GM12865 (cell line): ENCODE measurements around the gene KDM4B.

Experiments used
- DNase-seq: peaks from one replicate; pipeline ENCODE4 v3.0.0; 2010; ENCODE audit warnings: low read depth
- H3K4me3 ChIP-seq: 2 replicates; pipeline ENCODE4 v1.5.1; 2011; ENCODE audit warnings: mild to moderate bottlenecking, low read depth, low read length, control low read depth
- TF ChIP-seq, protein P1 (sequence below): IDR thresholded peaks from 2 replicates; pipeline ENCODE4 v1.5.1; 2011; ENCODE audit warnings: low read length, control low read depth, low read depth, inconsistent platforms; ENCODE audit not compliant: insufficient read depth; ENCODE audit errors: missing control alignments

Gene KDM4B

DNA sequence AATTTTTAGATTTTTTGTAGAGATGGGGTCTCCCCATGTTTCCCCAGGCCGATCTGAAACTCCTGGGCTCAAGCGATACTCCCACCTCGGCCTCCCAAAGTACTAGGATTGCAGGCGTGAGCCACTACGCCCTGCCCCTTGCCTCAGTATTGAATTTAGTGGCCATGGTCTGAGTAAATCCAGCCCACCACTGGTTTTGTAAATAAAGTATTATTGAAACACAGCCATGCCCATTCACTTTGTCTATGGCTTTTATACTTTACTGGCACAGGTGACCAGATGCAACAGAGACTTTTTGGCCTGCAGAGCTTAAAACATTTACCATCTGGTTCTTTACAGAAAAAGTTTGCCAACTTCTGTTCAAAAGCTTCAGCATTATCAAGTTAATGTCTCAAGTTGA lies 227.9 kb downstream of the KDM4B start:
- TF ChIP-seq, protein P1, sequence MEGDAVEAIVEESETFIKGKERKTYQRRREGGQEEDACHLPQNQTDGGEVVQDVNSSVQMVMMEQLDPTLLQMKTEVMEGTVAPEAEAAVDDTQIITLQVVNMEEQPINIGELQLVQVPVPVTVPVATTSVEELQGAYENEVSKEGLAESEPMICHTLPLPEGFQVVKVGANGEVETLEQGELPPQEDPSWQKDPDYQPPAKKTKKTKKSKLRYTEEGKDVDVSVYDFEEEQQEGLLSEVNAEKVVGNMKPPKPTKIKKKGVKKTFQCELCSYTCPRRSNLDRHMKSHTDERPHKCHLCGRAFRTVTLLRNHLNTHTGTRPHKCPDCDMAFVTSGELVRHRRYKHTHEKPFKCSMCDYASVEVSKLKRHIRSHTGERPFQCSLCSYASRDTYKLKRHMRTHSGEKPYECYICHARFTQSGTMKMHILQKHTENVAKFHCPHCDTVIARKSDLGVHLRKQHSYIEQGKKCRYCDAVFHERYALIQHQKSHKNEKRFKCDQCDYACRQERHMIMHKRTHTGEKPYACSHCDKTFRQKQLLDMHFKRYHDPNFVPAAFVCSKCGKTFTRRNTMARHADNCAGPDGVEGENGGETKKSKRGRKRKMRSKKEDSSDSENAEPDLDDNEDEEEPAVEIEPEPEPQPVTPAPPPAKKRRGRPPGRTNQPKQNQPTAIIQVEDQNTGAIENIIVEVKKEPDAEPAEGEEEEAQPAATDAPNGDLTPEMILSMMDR = no peak
- DNase-seq = no peak
- H3K4me3 ChIP-seq = no peak overlapping the region

DNA sequence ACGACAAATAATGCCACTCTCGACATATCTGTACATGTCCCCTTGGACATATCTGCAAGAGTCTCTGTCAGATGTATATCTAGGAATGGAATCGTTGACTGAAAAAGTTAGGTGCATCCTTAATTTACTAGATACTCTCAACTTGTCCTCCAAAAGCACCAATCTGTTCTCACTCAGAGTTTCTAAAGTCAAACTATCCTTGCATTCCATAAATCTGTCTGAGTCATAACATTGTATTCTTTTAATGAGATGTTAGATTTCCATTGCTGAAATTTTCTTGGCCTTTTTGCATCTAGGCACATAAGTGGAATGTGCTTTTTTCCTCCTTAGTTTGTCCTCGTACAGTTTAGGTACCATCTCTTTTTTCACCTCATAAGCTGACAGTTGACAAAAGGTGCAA lies 231.9 kb downstream of the KDM4B start:
- no peak for DNase-seq
- TF ChIP-seq, protein P1 = no peak
- no peak overlapping the region for H3K4me3 ChIP-seq

DNA sequence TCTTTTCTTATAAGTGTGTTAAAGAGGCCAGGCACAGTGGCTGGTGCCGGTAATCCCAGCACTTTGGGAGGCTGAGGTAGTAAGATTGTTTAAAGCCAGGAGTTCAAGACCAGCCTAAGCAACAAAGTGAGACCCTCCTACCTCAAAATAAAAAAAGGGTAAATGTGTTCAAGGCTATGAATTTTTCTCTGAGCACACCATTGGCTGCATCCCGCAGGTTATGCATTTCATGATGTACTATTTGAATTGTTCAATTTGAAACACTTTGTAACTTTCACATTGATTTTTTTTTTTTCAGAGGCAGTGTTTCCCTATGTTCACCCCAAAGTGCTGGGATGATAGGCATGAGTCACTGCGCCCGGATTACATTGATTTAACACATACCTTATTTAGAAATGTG lies 233.6 kb downstream of the KDM4B start:
- H3K4me3 ChIP-seq = no peak overlapping the region
- no peak for DNase-seq
- TF ChIP-seq, protein P1 = no peak
